HepG2 (cell line): ENCODE data around the gene HDAC5. TPM values are rescaled to one million over a fixed set of nuclear protein-coding genes. Genes with fewer than 3 reads are reported as not detected.

ENCODE experiments used
- AKNA ChIP-seq: sonication (generic); formaldehyde crosslinking; IDR thresholded peaks from 2 replicates; pipeline ENCODE4 v1.4.0; 2020; ENCODE audit warnings: missing genetic modification reagents, borderline replicate concordance
- HDAC1 ChIP-seq: sonication (generic); formaldehyde crosslinking; IDR thresholded peaks from 2 replicates; pipeline ENCODE4 v1.5.1; 2020; ENCODE audit warnings: mild to moderate bottlenecking, missing genetic modification reagents
- NCOA1 ChIP-seq: sonication (generic); formaldehyde crosslinking; IDR thresholded peaks from 2 replicates; pipeline ENCODE4 v1.9.0; 2021; ENCODE audit warnings: missing genetic modification reagents
- NFATC3 ChIP-seq: sonication (generic); formaldehyde crosslinking; IDR thresholded peaks from 2 replicates; pipeline ENCODE4 v1.5.1; 2020; ENCODE audit warnings: mild to moderate bottlenecking, missing genetic modification reagents
- NFRKB ChIP-seq: fragments of 450-650 bp; IDR thresholded peaks from 2 replicates; pipeline ENCODE4 v1.6.1; 2017
- PBX3 ChIP-seq: sonication (generic); formaldehyde crosslinking; IDR thresholded peaks from 2 replicates; pipeline ENCODE4 v1.8.1; 2023; ENCODE audit warnings: missing genetic modification reagents, inconsistent platforms, borderline replicate concordance
- REL ChIP-seq: sonication (generic); formaldehyde crosslinking; conservative IDR thresholded peaks from 2 replicates; pipeline ENCODE4 v1.8.0; 2022; ENCODE audit warnings: mild to moderate bottlenecking, missing genetic modification reagents, moderate library complexity
- REST ChIP-seq, 2 experiments: IDR thresholded peaks; 2 replicates each; pipeline ENCODE4 v1.6.1; 2011 to 2012; ENCODE audit warnings: low read length in 2 of 2, borderline replicate concordance in 1 of 2, low read depth in 1 of 2, mild to moderate bottlenecking in 1 of 2, moderate library complexity in 1 of 2
- SOX5 ChIP-seq: IDR thresholded peaks from 2 replicates; pipeline ENCODE4 v1.6.1; 2016; ENCODE audit warnings: borderline replicate concordance
- SP2 ChIP-seq: sonication (generic); formaldehyde crosslinking; IDR thresholded peaks from 2 replicates; pipeline ENCODE4 v1.5.1; 2020; ENCODE audit warnings: mild to moderate bottlenecking, missing genetic modification reagents
- TFDP1 ChIP-seq: IDR thresholded peaks from 2 replicates; pipeline ENCODE4 v1.6.1; 2016; ENCODE audit warnings: missing compliant biosample characterization, missing genetic modification reagents, borderline replicate concordance
- TOPORS ChIP-seq: sonication (generic); formaldehyde crosslinking; IDR thresholded peaks from 2 replicates; pipeline ENCODE4 v1.8.0; 2023; ENCODE audit warnings: mild to moderate bottlenecking, missing genetic modification reagents
- ZNF18 ChIP-seq: sonication (generic); formaldehyde crosslinking; IDR thresholded peaks from 2 replicates; pipeline ENCODE4 v1.8.0; 2022; ENCODE audit warnings: mild to moderate bottlenecking, missing genetic modification reagents; ENCODE audit not compliant: insufficient replicate concordance
- ZNF337 ChIP-seq: sonication (generic); formaldehyde crosslinking; IDR thresholded peaks from 2 replicates; pipeline ENCODE4 v1.5.1; 2020; ENCODE audit warnings: missing genetic modification reagents, low read depth, mild to moderate bottlenecking, borderline replicate concordance
- ZNF616 ChIP-seq: sonication (generic); formaldehyde crosslinking; IDR thresholded peaks from 2 replicates; pipeline ENCODE4 v1.5.0; 2020; ENCODE audit warnings: low read depth, mild to moderate bottlenecking, missing genetic modification reagents
- polyA plus RNA-seq, 8 experiments: library from polyadenylated mRNA; depleted of rRNA in 3 of 8; stranded (reverse) in 7 of 8; unstranded in 1 of 8; fragments of >200 nt; fragmentation: Illumina TruSeq in 4 of 8; extraction: Trizol in 4 of 8; gene quantifications; 2 replicates each; pipeline versions ENCODE4 v1.2.1 to v1.2.3, GENCODE V29; 2011 to 2016; ENCODE audit warnings: low read depth in 4 of 8, missing spikeins in 1 of 8, mixed read lengths in 1 of 8; ENCODE audit not compliant: insufficient read depth in 1 of 8
- total RNA-seq, 5 experiments: library from RNA; depleted of rRNA; stranded (reverse); fragments of >200 nt; fragmentation: Illumina TruSeq; extraction: Trizol; gene quantifications; 2 replicates each; pipeline ENCODE4 v1.2.3, GENCODE V29; 2016; ENCODE audit warnings: low read depth in 1 of 5

Gene HDAC5
- total and polyA plus RNA-seq, 2 of the 13 experiments (the other 11 are each of a cell fraction or from before 2014, with no cell fraction given) = 46.4 to 85.4 TPM

GRCh38 chr17:44076716-44077594 is 46.5 kb downstream of the HDAC5 start (continued):
- TF ChIP-seq TFDP1 (CRISPR knock-in tag) (no peak), ZNF18 (CRISPR knock-in tag) (no peak), AKNA (CRISPR knock-in tag) (no peak), SOX5 (CRISPR knock-in tag) (0 out of 2 replicates have a peak, but pooled peaks have one; percentile 11), PBX3 (no peak), ZNF337 (peak; percentile 22; the same call in 1 of the 2 replicates), ZNF616 (CRISPR knock-in tag) (no peak), TOPORS (CRISPR knock-in tag) (no peak), HDAC1 (0 out of 2 replicates have a peak, but pooled peaks have one; percentile 17), REST (IDR thresholded peaks at IDR 0.05; ENCODE audit: borderline replicate concordance in 1 of 2, low read depth in 1 of 2, low read length in 2 of 2) (no peak), NFRKB (no peak), SP2 (CRISPR knock-in tag) (no peak), NCOA1 (CRISPR knock-in tag) (0 out of 2 replicates have a peak, but pooled peaks have one; percentile 37), REL (CRISPR knock-in tag) (no peak), NFATC3 (CRISPR knock-in tag) (no peak)
